GM10266 (cell line): Measurements from ENCODE around the gene CT45A3.
"Not testable (repeated sequence)": the region's sequence is repeated elsewhere in the genome, so short reads cannot be mapped to it uniquely, and the experiment has no call there.

Source experiments
- DNase-seq: peaks from one replicate; pipeline ENCODE4 v3.0.0; 2012; ENCODE audit errors: extremely low spot score
- CTCF ChIP-seq: IDR thresholded peaks from 2 replicates; pipeline ENCODE4 v1.5.1; 2012; ENCODE audit warnings: mild to moderate bottlenecking, low read depth; ENCODE audit not compliant: control insufficient read depth, insufficient read depth; ENCODE audit errors: missing control alignments

The CT45A3 gene

GRCh38 chrX:135768091-135768490 lies at the start of gene CT45A3:
CT45A3 (minus strand) TSS chrX:135768191; CDS start chrX:135764444, 3,747 bp downstream.
- not testable (repeated sequence) for DNase-seq

GRCh38 chrX:135802687-135803086 lies 34.7 kb upstream of the CT45A3 start, which contains the start of gene CT45A6:
CT45A6 (minus strand) TSS chrX:135802787; CDS start chrX:135798993, 3,794 bp downstream.
- DNase-seq = not testable (repeated sequence)

GRCh38 chrX:135785403-135785802 lies 17.4 kb upstream of the CT45A3 start, which contains the start of gene CT45A5:
CT45A5 (minus strand) TSS chrX:135785503; CDS start chrX:135781729, 3,774 bp downstream.
- not testable (repeated sequence) for DNase-seq

- DNase-seq = not testable (repeated sequence)
Observed at GRCh38 chrX:135744739-135745138, 23.3 kb downstream of the CT45A3 start.

GRCh38 chrX:135741192-135741715 lies 26.7 kb downstream of the CT45A3 start:
- no peak for DNase-seq
- no peak for TF ChIP-seq CTCF

- TF ChIP-seq CTCF = peak; percentile 60
- DNase-seq = peak; percentile 26
Observed at GRCh38 chrX:135740681-135741149, 27.3 kb downstream of the CT45A3 start.

GRCh38 chrX:135737366-135738071 lies 30.5 kb downstream of the CT45A3 start:
- DNase-seq = no peak
- TF ChIP-seq CTCF = no peak

GRCh38 chrX:135734666-135735065 lies 33.3 kb downstream of the CT45A3 start:
- DNase-seq = not testable (repeated sequence)

- no peak for DNase-seq
- TF ChIP-seq CTCF = no peak
Observed at GRCh38 chrX:135713795-135714194, 54.2 kb downstream of the CT45A3 start.

GRCh38 chrX:135713183-135713689 lies 54.8 kb downstream of the CT45A3 start, which contains the start of gene CT45A1:
CT45A1 (plus strand) TSS chrX:135713639; CDS start chrX:135718941, 5,302 bp downstream.
- not testable (repeated sequence) for DNase-seq
- peak; percentile 26 for TF ChIP-seq CTCF
